Heart left ventricle (tissue), 16 donors: Measurements from ENCODE around the gene SKI. TPM values are rescaled to one million over a fixed set of nuclear protein-coding genes. Genes with fewer than 3 reads are reported as not detected.

Experiments
- ATAC-seq, 4 donors: fragments of 200-7000 bp; cut with Tn5 transposase; one replicate each; pipeline ENCODE4 v1.9.1; 2020 to 2022; ENCODE audit warnings: moderate library complexity in 4 of 4, mild to moderate bottlenecking in 3 of 4, moderate number of reproducible peaks in 1 of 4
- DNase-seq, 5 donors: peaks; one replicate each; pipeline ENCODE4 v3.0.0-alpha.2; 2020
- H3K27ac ChIP-seq, 12 donors: fragments of 200-600 bp; sonication (generic) in 4 of 12; one replicate each; pipeline versions ENCODE4 v1.5.0 to v1.8.0; 2016 to 2022; ENCODE audit warnings: mild to moderate bottlenecking in 2 of 12
- H3K27me3 ChIP-seq, 9 donors: fragments of 200-600 bp; sonication (generic) in 2 of 9; one replicate each; pipeline versions ENCODE4 v1.5.1 to v1.8.0; 2016 to 2022; ENCODE audit warnings: mild to moderate bottlenecking in 3 of 9
- H3K36me3 ChIP-seq, 9 donors: fragments of 200-600 bp; sonication (generic) in 2 of 9; one replicate each; pipeline versions ENCODE4 v1.5.0 to v1.8.0; 2018 to 2022; ENCODE audit warnings: mild to moderate bottlenecking in 2 of 9
- H3K4me1 ChIP-seq, 12 donors: fragments of 200-600 bp; sonication (generic) in 4 of 12; one replicate each; pipeline versions ENCODE4 v1.5.0 to v1.8.0; 2016 to 2022; ENCODE audit warnings: mild to moderate bottlenecking in 3 of 12
- H3K4me3 ChIP-seq, 12 donors: fragments of 200-600 bp; sonication (generic) in 4 of 12; one replicate each; pipeline versions ENCODE4 v1.5.0 to v1.8.0; 2017 to 2022; ENCODE audit warnings: mild to moderate bottlenecking in 9 of 12, moderate library complexity in 4 of 12
- H3K9me3 ChIP-seq, 12 donors: fragments of 200-600 bp; sonication (generic) in 4 of 12; one replicate each; pipeline versions ENCODE4 v1.5.0 to v1.8.0; 2016 to 2022; ENCODE audit warnings: mild to moderate bottlenecking in 1 of 12
- POLR2A ChIP-seq, 2 donors: fragments of 450-650 bp; IDR thresholded peaks; one replicate each; pipeline ENCODE4 v1.6.1; 2017; ENCODE audit warnings: antibody characterized with exemption in 2 of 2, mild to moderate bottlenecking in 2 of 2, moderate library complexity in 2 of 2
- WGBS, 4 donors: extraction: QIAGEN DNeasy Blood & Tissue Kit in 2 of 4; methylation state at CpG; one replicate each; pipeline versions ENCODE4 v1.1.5 to v1.1.7; 2013 to 2018; 5-methylcytosine and 5-hydroxymethylcytosine counted together
- intact Hi-C, 10 donors: fragments of 100-400 bp; cut with DNase I; formaldehyde crosslinking; loops; one replicate each; pipeline versions ENCODE4 v1.11.1 to v1.14.2; 2022
- polyA plus RNA-seq, 2 donors: library from polyadenylated mRNA; stranded (reverse); fragments of 200-250 nt; gene quantifications; one replicate each; pipeline ENCODE4 v1.2.3, GENCODE V29; 2013
- total RNA-seq, 9 donors: library from RNA; depleted of rRNA in 2 of 9; stranded (reverse); fragments of >200 nt in 2 of 9; fragmentation: NEBNext Ultra II Directional in 3 of 9; extraction: Animal tissue kit (Norgen Biotek cat#: 25700) in 3 of 9; gene quantifications; one replicate each; pipeline versions ENCODE4 v1.1.0 to v1.2.4, GENCODE V29; 2016 to 2023
- TF ChIP-seq, protein P1 (sequence below), 12 donors: fragments of 200-600 bp; sonication (generic) in 4 of 12; IDR thresholded peaks; one replicate each; pipeline versions ENCODE4 v1.5.0 to v1.8.0; 2018 to 2022; ENCODE audit warnings: antibody characterized with exemption in 12 of 12, mild to moderate bottlenecking in 5 of 12
- donor health status: ischemic (EF 13 %, LVEDD 7.1; RV severe dilation, severe dysfunction).
- donor health status: healthy with polysubstance abuse.
- donor health status: DM: no; HTN: yes; CAD: no.
- donor health status: DM: no; HTN: no; CAD: no.
- donor health status: ischemic (EF 25% LVEDD 6.9; RV normal size, moderate dysfunction).
- donor health status: ischemic (EF 25% LVEDD 5.7; RV mildly dilated, moderate dysfunction).
- donor health status: healthy.
- donor health status: DM: yes; HTN: yes; CAD: no.
- donor health status: ischemic (EF 35%, LVEDD 5.7; RV mildly dilated, moderate dysfunction).
- donor health status: nonischemic (EF 11% LVEDD 7.7; RV severe dilation, severe dysfunction).
- donor health status: DM: yes; HTN: yes; CAD: no.
- donor health status: PGD.
- donor health status: ischemic (EF 29% LVEDD 5.4; RV normal size, mild dysfunction).
- donor health status: nonischemic (EF 23%, LVEDD 6.1; RV moderate dilation, normal function).

The SKI gene
- total and polyA plus RNA-seq, 11 donors: 16.9 to 52.7 (median 38.9) TPM

DNA sequence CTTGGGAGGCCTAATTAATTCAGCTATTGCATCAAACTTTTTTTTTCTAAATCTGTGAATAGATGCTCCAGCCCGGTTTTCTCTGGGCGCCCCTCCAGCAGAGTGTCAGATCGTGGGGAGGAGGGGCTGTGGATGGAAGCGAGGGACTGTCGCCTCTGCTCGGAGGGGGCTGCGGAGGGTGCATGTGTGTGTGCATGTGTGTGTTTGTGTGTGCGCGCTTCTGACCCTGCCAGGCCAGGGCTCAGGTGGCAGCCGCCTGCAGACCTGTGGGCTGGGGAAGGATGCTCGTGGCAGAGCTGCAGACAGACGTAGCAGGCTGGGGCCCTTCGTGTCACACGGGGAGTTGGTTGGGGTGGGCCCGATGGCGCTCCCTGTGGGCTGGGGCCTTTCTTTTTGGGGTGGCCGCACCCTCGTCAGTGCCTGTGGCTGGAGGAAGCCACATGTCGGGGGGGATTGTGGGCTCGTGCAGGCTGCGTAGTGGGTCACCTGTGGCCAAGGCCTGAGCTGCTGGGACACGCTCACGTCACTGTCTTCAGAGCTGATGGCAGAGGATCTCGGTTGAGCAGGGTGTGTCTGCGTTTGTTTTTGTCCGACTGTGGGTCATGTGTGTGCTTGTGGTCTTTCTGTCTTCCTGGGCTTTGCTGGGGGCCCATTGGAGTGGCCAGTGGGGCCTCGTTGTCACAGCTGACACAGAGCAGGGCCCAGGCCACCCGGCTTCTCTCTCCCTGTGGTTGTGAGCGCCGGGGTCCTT lies 2.8 kb downstream of the SKI start:
- peak in 2 of 5 donors; percentile 31 to 38 for DNase-seq
- WGBS, 4 donors: 9 to 15% (median 13%) methylated on average over 22 to 30 of the region's 30 CpGs
- Histone ChIP-seq H3K27ac (peak overlapping the region; percentile 72 to 89 (median 84)), H3K4me1 (peaks cover 16 to 80% (median 65%) of the 10 kb centered on the region in 12 donors), H3K27me3 (no peaks in the 10 kb centered on the region), H3K36me3 (no peaks in the 10 kb centered on the region), H3K4me3 (peak overlapping the region; percentile 66 to 92 (median 75)), H3K9me3 (no peaks in the 10 kb centered on the region)
- intact Hi-C loops: loop anchor here in 8 of 10 donors (2.0 to 10.0 kb wide), 8 partner anchors 34 to 84 kb away; no protein-coding TSS in a partner anchor
- ATAC-seq: peak in 2 of 4 donors; percentile 3
- TF ChIP-seq, protein P1, sequence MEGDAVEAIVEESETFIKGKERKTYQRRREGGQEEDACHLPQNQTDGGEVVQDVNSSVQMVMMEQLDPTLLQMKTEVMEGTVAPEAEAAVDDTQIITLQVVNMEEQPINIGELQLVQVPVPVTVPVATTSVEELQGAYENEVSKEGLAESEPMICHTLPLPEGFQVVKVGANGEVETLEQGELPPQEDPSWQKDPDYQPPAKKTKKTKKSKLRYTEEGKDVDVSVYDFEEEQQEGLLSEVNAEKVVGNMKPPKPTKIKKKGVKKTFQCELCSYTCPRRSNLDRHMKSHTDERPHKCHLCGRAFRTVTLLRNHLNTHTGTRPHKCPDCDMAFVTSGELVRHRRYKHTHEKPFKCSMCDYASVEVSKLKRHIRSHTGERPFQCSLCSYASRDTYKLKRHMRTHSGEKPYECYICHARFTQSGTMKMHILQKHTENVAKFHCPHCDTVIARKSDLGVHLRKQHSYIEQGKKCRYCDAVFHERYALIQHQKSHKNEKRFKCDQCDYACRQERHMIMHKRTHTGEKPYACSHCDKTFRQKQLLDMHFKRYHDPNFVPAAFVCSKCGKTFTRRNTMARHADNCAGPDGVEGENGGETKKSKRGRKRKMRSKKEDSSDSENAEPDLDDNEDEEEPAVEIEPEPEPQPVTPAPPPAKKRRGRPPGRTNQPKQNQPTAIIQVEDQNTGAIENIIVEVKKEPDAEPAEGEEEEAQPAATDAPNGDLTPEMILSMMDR (IDR thresholded peaks at IDR 0.05): no peak
- no peak for TF ChIP-seq POLR2A (IDR thresholded peaks at IDR 0.05)

DNA sequence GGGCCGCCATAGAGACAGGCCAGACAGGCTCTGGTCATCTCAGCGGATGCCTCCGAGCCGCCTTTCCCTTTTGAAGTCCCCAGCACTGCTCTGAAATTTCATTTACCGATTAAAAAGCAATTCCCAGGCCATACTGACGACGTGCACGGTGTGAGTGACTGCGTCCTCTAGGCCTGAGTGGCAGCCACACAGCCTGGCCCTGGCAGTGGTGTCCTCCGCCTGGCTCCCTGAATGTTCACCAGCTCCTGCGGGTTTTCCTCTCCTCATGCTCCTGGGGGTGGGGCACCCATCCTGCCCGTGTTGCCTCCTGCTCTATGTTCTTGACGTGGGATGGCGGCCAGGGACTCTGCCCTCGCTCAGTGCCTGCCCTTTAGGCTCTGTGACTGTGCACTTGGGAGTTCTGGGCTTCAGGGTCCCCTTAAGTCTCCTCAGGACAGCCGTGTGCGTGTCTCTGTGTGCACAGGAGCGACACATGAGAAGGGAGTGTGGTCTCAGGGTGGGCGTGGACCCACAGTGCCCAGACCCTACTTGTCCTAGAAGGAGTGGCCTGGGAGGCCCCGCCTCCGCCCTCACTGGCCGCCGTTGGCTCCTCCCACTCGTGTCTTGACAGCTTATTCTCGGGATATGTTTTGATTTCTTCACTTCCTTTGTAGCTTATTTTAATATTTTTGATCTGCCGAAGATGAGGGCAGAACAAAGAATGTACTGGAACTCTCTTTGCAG lies 3.6 kb downstream of the SKI start:
- TF ChIP-seq, protein P1 (IDR thresholded peaks at IDR 0.05): no peak
- no peak for TF ChIP-seq POLR2A (IDR thresholded peaks at IDR 0.05)
- 15 to 33% (median 21%) methylated on average over 26 of the region's 26 CpGs for WGBS, 4 donors
- peak; percentile 15 to 36 (median 30) for ATAC-seq

DNA sequence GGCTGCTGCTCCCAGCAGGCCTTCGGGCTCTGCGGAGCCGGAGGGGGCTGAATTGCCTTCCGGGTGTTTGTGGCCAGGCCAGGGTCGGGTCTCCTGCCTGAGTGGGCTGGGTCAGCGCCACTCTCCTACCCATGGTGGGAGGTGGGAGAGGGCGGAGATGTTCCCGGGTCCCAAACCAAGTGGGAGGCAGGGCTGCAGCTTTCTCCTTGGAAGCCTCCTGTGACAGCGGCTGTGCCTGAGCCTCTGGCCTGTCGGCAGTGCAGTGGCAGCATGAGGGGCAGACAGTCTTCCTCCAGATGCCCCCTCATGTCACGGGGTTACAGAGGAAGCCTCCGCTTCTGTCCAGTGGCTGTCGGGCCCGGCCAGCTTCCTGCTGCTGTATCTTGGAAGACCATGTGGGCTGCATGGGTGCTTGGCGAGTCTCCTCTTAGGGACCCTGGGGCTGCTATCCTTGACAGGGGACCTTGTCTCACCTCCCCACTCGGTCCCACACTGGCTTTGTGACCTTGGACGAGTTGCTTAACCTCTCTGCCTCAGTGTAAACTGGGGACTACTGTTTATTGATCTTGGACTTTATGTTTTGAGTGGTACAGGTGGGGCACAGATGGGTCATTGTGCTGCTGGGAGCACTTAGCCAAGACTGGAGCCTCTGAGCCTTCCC lies 4.3 kb downstream of the SKI start:
- H3K27me3 ChIP-seq: no peaks in the 10 kb centered on the region
- ATAC-seq (no peak), DNase-seq (peak in 2 of 5 donors; percentile 23 to 24)
- no peaks in the 10 kb centered on the region for H3K9me3 ChIP-seq
- H3K27ac ChIP-seq: peak overlapping the region; percentile 38 to 89 (median 84)
- H3K36me3 ChIP-seq: no peaks in the 10 kb centered on the region
- H3K4me3 ChIP-seq: peak overlapping the region in 11 of 12 donors; percentile 68 to 92 (median 76)
- peaks cover 16 to 85% (median 71%) of the 10 kb centered on the region in 12 donors for H3K4me1 ChIP-seq
- WGBS, 4 donors: 36 to 51% (median 43%) methylated on average over 15 to 17 of the region's 17 CpGs
- TF ChIP-seq, protein P1 (IDR thresholded peaks at IDR 0.05): no peak
- no peak for TF ChIP-seq POLR2A (IDR thresholded peaks at IDR 0.05)
- intact Hi-C loops: loop anchor here in 8 of 10 donors (5.0 to 10.0 kb wide), 7 partner anchors 35 to 82 kb away; no protein-coding TSS in a partner anchor

More for the DNA sequence above, 3.6 kb downstream of the SKI start:
- peak overlapping the region; percentile 66 to 92 (median 75) for H3K4me3 ChIP-seq
- DNase-seq: peak; percentile 78 to 89 (median 80)
- peaks cover 16 to 81% (median 66%) of the 10 kb centered on the region in 12 donors for H3K4me1 ChIP-seq
- intact Hi-C loops: loop anchor here in 8 of 10 donors (2.0 to 10.0 kb wide), 8 partner anchors 34 to 83 kb away; no protein-coding TSS in a partner anchor
- no peaks in the 10 kb centered on the region for H3K27me3 ChIP-seq
- H3K36me3 ChIP-seq: no peaks in the 10 kb centered on the region
- H3K27ac ChIP-seq: peak overlapping the region; percentile 72 to 89 (median 84)
- H3K9me3 ChIP-seq: no peaks in the 10 kb centered on the region
